Activated CD8-positive, alpha-beta T cell treated with anti-CD3 and anti-CD28 coated beads, Interleukin-2, amount 10 ng/mL, durations not matched to agents 7 days and 5 days (primary cell): ENCODE measurements around the gene RBM12. TPM values are rescaled to one million over a fixed set of nuclear protein-coding genes. Genes with fewer than 3 reads are reported as not detected.
"Not testable (repeated sequence)": the region's sequence is repeated elsewhere in the genome, so short reads cannot be mapped to it uniquely, and the experiment has no call there.

Experiments used
- ATAC-seq: fragments of 150-1000 bp; cut with Tn5 transposase; one replicate; pipeline ENCODE4 v1.10.0; 2021; ENCODE audit warnings: moderate library complexity
- CTCF ChIA-PET: fragments of 350-600 bp; sonication (Branson Sonifier 250); formaldehyde crosslinking; loops from one replicate; lab custom pipeline; 2021; ENCODE audit warnings: antibody characterized with exemption; lab: Charles Lee
- POLR2A ChIA-PET: fragments of 350-600 bp; sonication (Branson Sonifier 250); formaldehyde crosslinking; loops from one replicate; lab custom pipeline; 2021; ENCODE audit warnings: antibody characterized with exemption; lab: Charles Lee
- DNase-seq: peaks from one replicate; pipeline ENCODE4 v3.0.0-alpha.2; 2020
- H3K27ac Mint-ChIP-seq: one replicate; pipeline ENCODE4 v1.8.0; 2021; ENCODE audit warnings: mild to moderate bottlenecking, mixed read lengths
- H3K27me3 Mint-ChIP-seq: one replicate; pipeline ENCODE4 v1.8.0; 2021; ENCODE audit warnings: low read depth, mixed read lengths
- H3K36me3 Mint-ChIP-seq: one replicate; pipeline ENCODE4 v1.8.0; 2021; ENCODE audit warnings: low read depth, mixed read lengths
- H3K4me1 Mint-ChIP-seq: one replicate; pipeline ENCODE4 v1.8.0; 2021; ENCODE audit warnings: low read depth, mixed read lengths
- H3K4me3 Mint-ChIP-seq: one replicate; pipeline ENCODE4 v1.8.0; 2021; ENCODE audit warnings: mild to moderate bottlenecking, mixed read lengths
- H3K9me3 Mint-ChIP-seq: one replicate; pipeline ENCODE4 v1.8.0; 2022; ENCODE audit warnings: mixed read lengths; ENCODE audit not compliant: insufficient read depth
- total RNA-seq, 2 experiments: library from RNA; stranded (reverse); gene quantifications; one replicate each; pipeline ENCODE4 v1.2.3, GENCODE V29; 2021

RBM12 gene
- total RNA-seq, 2 experiments from 2014 or later: 112 to 119 TPM

GRCh38 chr20:35705894-35706293 is 41.2 kb upstream of the RBM12 start:
- ChIA-PET POLR2A (interaction anchor here (1.1 to 1.2 kb wide), 2 partner anchors 13 to 36 kb away, joined by 4 read pairs; partner anchors contain the start of gene RBM39), CTCF (interaction anchor here (1.4 kb wide), 1 partner anchor 34 kb away, joined by 3 read pairs; no protein-coding TSS in a partner anchor)
- ATAC-seq, H3K4me3 Mint-ChIP-seq, H3K27ac Mint-ChIP-seq, DNase-seq, H3K27me3 Mint-ChIP-seq, H3K9me3 Mint-ChIP-seq: not testable (repeated sequence)
- Mint-ChIP-seq H3K4me1 (peaks cover 35% of the 10 kb centered on the region), H3K36me3 (peaks cover 76% of the 10 kb centered on the region)

GRCh38 chr20:35704514-35705261 is 40.0 kb upstream of the RBM12 start:
- no peak for ATAC-seq
- Mint-ChIP-seq H3K9me3 (no peaks in the 10 kb centered on the region), H3K36me3 (peaks cover 73% of the 10 kb centered on the region), H3K4me1 (peaks cover 36% of the 10 kb centered on the region), H3K27ac (no peak overlapping the region), H3K27me3 (no peaks in the 10 kb centered on the region), H3K4me3 (no peak overlapping the region)
- DNase-seq: no peak
- ChIA-PET CTCF (interaction anchor here (0.9 to 1.1 kb wide), 2 partner anchors 10 to 241 kb away, joined by 3 read pairs; no protein-coding TSS in a partner anchor), POLR2A (interaction anchor here (1.1 kb wide), 1 partner anchor 38 kb away, joined by 4 read pairs; the partner anchor contains the start of gene RBM39)

- H3K4me3 Mint-ChIP-seq: no peak overlapping the region
Measured at GRCh38 chr20:35702824-35703695, 38.4 kb upstream of the RBM12 start.

GRCh38 chr20:35702051-35702823 is 37.5 kb upstream of the RBM12 start:
- Mint-ChIP-seq H3K4me3 (no peak overlapping the region), H3K27ac (peak overlapping the region; percentile 43)

More at GRCh38 chr20:35702824-35703695, 38.4 kb upstream of the RBM12 start:
- DNase-seq (peak; percentile 16), ATAC-seq (no peak)
- H3K4me1 Mint-ChIP-seq: peaks cover 42% of the 10 kb centered on the region
- POLR2A ChIA-PET: interaction anchor here (0.7 to 4.4 kb wide), 5 partner anchors 10 to 84 kb away, joined by 3 to 36 read pairs (median 3); partner anchors contain the start of gene RBM39
- H3K9me3 Mint-ChIP-seq: no peaks in the 10 kb centered on the region
- CTCF ChIA-PET: interaction anchor here (1.0 to 1.6 kb wide), 4 partner anchors 20 to 84 kb away, joined by 3 to 5 read pairs (median 4); partner anchors contain the start of gene RBM39
- H3K27ac Mint-ChIP-seq: peak overlapping the region; percentile 43
- no peaks in the 10 kb centered on the region for H3K27me3 Mint-ChIP-seq
- H3K36me3 Mint-ChIP-seq: peaks cover 73% of the 10 kb centered on the region

GRCh38 chr20:35700625-35701148 is 36.0 kb upstream of the RBM12 start:
- CTCF ChIA-PET: interaction anchor here (0.8 to 2.7 kb wide), 4 partner anchors 12 to 253 kb away, joined by 3 to 13 read pairs (median 4); partner anchors contain the start of gene SCAND1
- peaks cover 69% of the 10 kb centered on the region for H3K36me3 Mint-ChIP-seq
- peak overlapping the region; percentile 84 for H3K4me3 Mint-ChIP-seq
- DNase-seq: no peak
- H3K4me1 Mint-ChIP-seq: peaks cover 48% of the 10 kb centered on the region
- POLR2A ChIA-PET: interaction anchor here (1.1 to 4.4 kb wide), 7 partner anchors 19 to 208 kb away, joined by 3 to 36 read pairs (median 9); partner anchors contain the start of genes CPNE1, RBM12 and RBM39
- H3K9me3 Mint-ChIP-seq: no peaks in the 10 kb centered on the region
- H3K27ac Mint-ChIP-seq: peak overlapping the region; percentile 99
- no peak for ATAC-seq
- H3K27me3 Mint-ChIP-seq: no peaks in the 10 kb centered on the region

More at GRCh38 chr20:35702051-35702823, 37.5 kb upstream of the RBM12 start:
- Mint-ChIP-seq H3K36me3 (peaks cover 73% of the 10 kb centered on the region), H3K4me1 (peaks cover 48% of the 10 kb centered on the region), H3K9me3 (no peaks in the 10 kb centered on the region), H3K27me3 (no peaks in the 10 kb centered on the region)
- no peak for ATAC-seq
- DNase-seq: no peak
- ChIA-PET CTCF (interaction anchor here (0.6 to 1.6 kb wide), 6 partner anchors 14 to 195 kb away, joined by 3 to 5 read pairs (median 3); partner anchors contain the start of gene RBM39), POLR2A (interaction anchor here (0.6 to 4.4 kb wide), 6 partner anchors 11 to 212 kb away, joined by 3 to 36 read pairs (median 4); partner anchors contain the start of gene RBM39)

GRCh38 chr20:35699957-35700624 is 35.4 kb upstream of the RBM12 start:
- POLR2A ChIA-PET: interaction anchor here (1.0 to 4.4 kb wide), 11 partner anchors 8 to 254 kb away, joined by 3 to 36 read pairs (median 6); partner anchors contain the start of genes CPNE1, RBM12, RBM39 and SCAND1
- Mint-ChIP-seq H3K4me1 (peaks cover 52% of the 10 kb centered on the region), H3K27me3 (no peaks in the 10 kb centered on the region), H3K9me3 (no peaks in the 10 kb centered on the region), H3K36me3 (peaks cover 68% of the 10 kb centered on the region), H3K27ac (peak overlapping the region; percentile 99), H3K4me3 (peak overlapping the region; percentile 84)
- CTCF ChIA-PET: interaction anchor here (0.8 to 2.7 kb wide), 8 partner anchors 20 to 254 kb away, joined by 3 to 13 read pairs (median 4); partner anchors contain the start of genes RBM39 and SCAND1
- ATAC-seq: no peak
- no peak for DNase-seq

GRCh38 chr20:35699127-35699956 is 34.6 kb upstream of the RBM12 start, which contains the start of the genes NFS1 and ROMO1:
NFS1 (minus strand) TSS chr20:35699352; CDS start chr20:35699288, 64 bp downstream.
ROMO1 (plus strand) TSS chr20:35699405; CDS start chr20:35699633, 228 bp downstream.
- ATAC-seq (peak; percentile 88), DNase-seq (peak; percentile 91)
- Mint-ChIP-seq H3K9me3 (no peaks in the 10 kb centered on the region), H3K4me3 (peak within 1 kb of the TSS; percentile 84), H3K4me1 (peaks cover 49% of the 10 kb centered on the region), H3K36me3 (peaks cover 63% of the 10 kb centered on the region), H3K27me3 (no peaks in the 10 kb centered on the region), H3K27ac (peak within 1 kb of the TSS; percentile 99)
- CTCF ChIA-PET: interaction anchor here (0.6 to 2.7 kb wide), 9 partner anchors 11 to 254 kb away, joined by 3 to 13 read pairs (median 4); partner anchors contain the start of genes RBM39 and SCAND1
- POLR2A ChIA-PET: interaction anchor here (0.5 to 4.4 kb wide), 14 partner anchors 9 to 255 kb away, joined by 3 to 36 read pairs (median 4); partner anchors contain the start of genes CEP250, CPNE1, RBM12 and RBM39

GRCh38 chr20:35698298-35699126 is 33.8 kb upstream of the RBM12 start:
- Mint-ChIP-seq H3K9me3 (no peaks in the 10 kb centered on the region), H3K27me3 (no peaks in the 10 kb centered on the region), H3K4me3 (peak overlapping the region; percentile 84), H3K36me3 (peaks cover 55% of the 10 kb centered on the region), H3K4me1 (peaks cover 45% of the 10 kb centered on the region), H3K27ac (peak overlapping the region; percentile 88)
- ATAC-seq (peak; percentile 46), DNase-seq (peak; percentile 49)
- ChIA-PET POLR2A (interaction anchor here (1.0 to 4.4 kb wide), 6 partner anchors 16 to 256 kb away, joined by 3 to 36 read pairs (median 6); partner anchors contain the start of genes CEP250, CPNE1, RBM12 and RBM39), CTCF (interaction anchor here (1.1 to 1.5 kb wide), 2 partner anchors 35 to 81 kb away, joined by 3 to 4 read pairs; no protein-coding TSS in a partner anchor)
